Breast epithelium (tissue), 3 donors: ENCODE measurements around the gene MUC4.

ENCODE experiments used
- CTCF ChIP-seq, 3 donors: fragments of 450-650 bp; IDR thresholded peaks; one replicate each; pipeline ENCODE4 v1.5.1; 2016 to 2017; ENCODE audit warnings: antibody characterized with exemption in 3 of 3, mild to moderate bottlenecking in 3 of 3, moderate library complexity in 3 of 3
- POLR2A ChIP-seq: fragments of 450-650 bp; IDR thresholded peaks from one replicate; pipeline ENCODE4 v1.6.1; 2016; ENCODE audit warnings: antibody characterized with exemption, mild to moderate bottlenecking, moderate library complexity
- POLR2AphosphoS5 ChIP-seq, 3 donors: sonication (generic); formaldehyde crosslinking; IDR thresholded peaks; one replicate each; pipeline ENCODE4 v1.6.1; 2017; ENCODE audit warnings: antibody characterized with exemption in 3 of 3

- TF ChIP-seq CTCF (IDR thresholded peaks at IDR 0.05) (no peak), POLR2A (no peak), POLR2AphosphoS5 (IDR thresholded peaks at IDR 0.05) (no peak)
These were observed 96.6 kb downstream of the MUC4 start for GRCh38 chr3:195715134-195715533.
